ENCODE data around the gene NMRK2.

Gene NMRK2

DNA sequence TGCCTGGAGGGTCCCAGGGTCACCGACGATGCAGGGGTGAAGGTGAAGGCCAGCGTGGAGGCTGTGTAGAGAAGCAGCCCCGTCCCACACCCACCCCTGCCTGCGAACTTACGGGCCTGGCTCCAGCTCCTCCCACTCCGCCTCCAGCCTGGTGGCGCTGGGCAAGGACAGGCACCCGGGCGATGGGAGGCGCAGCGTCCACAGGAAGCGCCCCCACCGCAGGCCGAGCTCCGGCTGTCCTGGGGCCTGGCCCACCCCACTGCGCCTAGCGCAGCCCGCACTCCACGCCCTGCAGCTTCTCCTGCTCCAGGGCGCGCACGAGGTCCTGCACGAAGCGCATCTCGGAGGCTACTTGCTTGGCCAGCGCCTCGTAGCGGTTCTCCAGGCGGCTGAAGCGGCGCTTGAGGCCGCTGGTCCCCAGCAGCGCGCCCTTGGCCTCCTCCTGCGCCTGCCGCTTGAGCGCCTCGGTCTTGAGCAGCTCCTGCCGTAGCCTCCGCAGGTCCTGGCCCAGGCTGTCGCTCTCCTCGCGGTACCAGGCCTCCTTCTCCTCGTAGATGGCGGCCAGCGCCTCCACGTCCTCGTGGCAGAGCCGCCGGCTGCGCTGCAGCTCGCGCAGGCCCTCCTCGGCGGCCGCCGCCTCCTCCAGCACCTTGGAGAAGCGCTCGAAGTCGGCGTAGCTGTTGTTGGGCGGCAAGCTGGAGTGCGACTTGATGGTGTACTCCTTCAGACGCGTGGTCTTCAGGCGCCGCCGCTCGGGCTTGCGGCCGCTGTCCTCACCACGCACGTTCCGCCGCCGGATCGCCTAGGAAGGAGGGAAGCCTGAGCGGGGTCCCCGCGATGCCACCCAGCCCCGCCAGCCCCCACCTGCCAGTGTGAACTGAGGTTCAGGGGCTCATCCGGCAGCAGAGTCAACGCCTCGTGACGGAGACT is 26.2 kb downstream of the NMRK2 start:
- no peak overlapping the region for H2AFZ ChIP-seq (ENCODE audit: low read length)
- no peak overlapping the region for H3K4me3 ChIP-seq (ENCODE audit: low read length, poor library complexity, severe bottlenecking)
- no peaks in the 10 kb centered on the region for H3K9me3 ChIP-seq (ENCODE audit: insufficient read depth, low read depth, low read length)
- H3K4me1 ChIP-seq (ENCODE audit: insufficient read depth, low read length, poor library complexity, severe bottlenecking): no peaks in the 10 kb centered on the region
- TF ChIP-seq EZH2phosphoT487 (IDR thresholded peaks at IDR 0.05; ENCODE audit: borderline replicate concordance): no peak
- TF ChIP-seq, protein P1, sequence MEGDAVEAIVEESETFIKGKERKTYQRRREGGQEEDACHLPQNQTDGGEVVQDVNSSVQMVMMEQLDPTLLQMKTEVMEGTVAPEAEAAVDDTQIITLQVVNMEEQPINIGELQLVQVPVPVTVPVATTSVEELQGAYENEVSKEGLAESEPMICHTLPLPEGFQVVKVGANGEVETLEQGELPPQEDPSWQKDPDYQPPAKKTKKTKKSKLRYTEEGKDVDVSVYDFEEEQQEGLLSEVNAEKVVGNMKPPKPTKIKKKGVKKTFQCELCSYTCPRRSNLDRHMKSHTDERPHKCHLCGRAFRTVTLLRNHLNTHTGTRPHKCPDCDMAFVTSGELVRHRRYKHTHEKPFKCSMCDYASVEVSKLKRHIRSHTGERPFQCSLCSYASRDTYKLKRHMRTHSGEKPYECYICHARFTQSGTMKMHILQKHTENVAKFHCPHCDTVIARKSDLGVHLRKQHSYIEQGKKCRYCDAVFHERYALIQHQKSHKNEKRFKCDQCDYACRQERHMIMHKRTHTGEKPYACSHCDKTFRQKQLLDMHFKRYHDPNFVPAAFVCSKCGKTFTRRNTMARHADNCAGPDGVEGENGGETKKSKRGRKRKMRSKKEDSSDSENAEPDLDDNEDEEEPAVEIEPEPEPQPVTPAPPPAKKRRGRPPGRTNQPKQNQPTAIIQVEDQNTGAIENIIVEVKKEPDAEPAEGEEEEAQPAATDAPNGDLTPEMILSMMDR (conservative IDR thresholded peaks at IDR 0.05; ENCODE audit: low read length): no peak
- no peaks in the 10 kb centered on the region for H4K20me1 ChIP-seq (ENCODE audit: insufficient read depth, low read length, poor library complexity, severe bottlenecking)
- no peak overlapping the region for H3K4me2 ChIP-seq (ENCODE audit: low read depth, low read length, poor library complexity, severe bottlenecking)
- H3K27me3 ChIP-seq (ENCODE audit: insufficient read depth, low read length, poor library complexity, severe bottlenecking): no peaks in the 10 kb centered on the region
- H3K9ac ChIP-seq (ENCODE audit: low read depth, low read length, poor library complexity, severe bottlenecking): no peak overlapping the region
- H3K36me3 ChIP-seq (ENCODE audit: insufficient read depth, low read length): peaks cover 9% of the 10 kb centered on the region; the same call in 1 of the 2 replicates
- peaks cover 2% of the 10 kb centered on the region; the same call in 1 of the 2 replicates for H3K79me2 ChIP-seq (ENCODE audit: insufficient read depth, low read length)
- no peaks in the 10 kb centered on the region for H3F3A ChIP-seq (ENCODE audit: low read depth)
- H3K9me2 ChIP-seq (replicated peaks; ENCODE audit: low read depth, low read length): no peaks in the 10 kb centered on the region

DNA sequence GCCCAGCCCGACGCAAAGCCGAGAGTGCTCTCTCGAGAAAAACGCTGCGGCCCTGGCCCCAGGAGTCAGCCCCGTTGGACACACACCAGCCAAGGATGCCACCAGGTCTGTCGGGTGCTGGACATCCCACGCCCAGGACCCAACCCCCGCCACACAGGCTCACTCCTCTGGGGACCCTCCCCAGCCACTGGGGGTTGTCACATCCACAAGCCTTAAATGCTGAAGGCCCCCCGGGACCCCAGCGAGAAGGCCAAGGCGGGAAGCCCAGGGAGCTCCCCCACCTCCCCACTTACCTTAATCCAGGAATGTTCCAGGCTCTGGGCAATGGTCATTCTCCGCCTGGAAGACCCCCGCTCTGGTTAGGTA is 26.9 kb downstream of the NMRK2 start:
- H2AFZ ChIP-seq (ENCODE audit: low read length): no peak overlapping the region
- H3K9me2 ChIP-seq (replicated peaks; ENCODE audit: low read depth, low read length): no peaks in the 10 kb centered on the region
- H3K4me3 ChIP-seq (ENCODE audit: low read length, poor library complexity, severe bottlenecking): no peak overlapping the region
- no peaks in the 10 kb centered on the region for H3K9me3 ChIP-seq (ENCODE audit: insufficient read depth, low read depth, low read length)
- H3K9ac ChIP-seq (ENCODE audit: low read depth, low read length, poor library complexity, severe bottlenecking): no peak overlapping the region
- TF ChIP-seq, protein P1 (conservative IDR thresholded peaks at IDR 0.05; ENCODE audit: low read length): no peak
- no peak for TF ChIP-seq EZH2phosphoT487 (IDR thresholded peaks at IDR 0.05; ENCODE audit: borderline replicate concordance)
- H4K20me1 ChIP-seq (ENCODE audit: insufficient read depth, low read length, poor library complexity, severe bottlenecking): no peaks in the 10 kb centered on the region
- H3K4me1 ChIP-seq (ENCODE audit: insufficient read depth, low read length, poor library complexity, severe bottlenecking): no peaks in the 10 kb centered on the region
- no peak overlapping the region for H3K4me2 ChIP-seq (ENCODE audit: low read depth, low read length, poor library complexity, severe bottlenecking)
- no peaks in the 10 kb centered on the region for H3F3A ChIP-seq (ENCODE audit: low read depth)
- peaks cover 9% of the 10 kb centered on the region; the same call in 1 of the 2 replicates for H3K36me3 ChIP-seq (ENCODE audit: insufficient read depth, low read length)
- no peaks in the 10 kb centered on the region for H3K79me2 ChIP-seq (ENCODE audit: insufficient read depth, low read length)
- no peaks in the 10 kb centered on the region for H3K27me3 ChIP-seq (ENCODE audit: insufficient read depth, low read length, poor library complexity, severe bottlenecking)

DNA sequence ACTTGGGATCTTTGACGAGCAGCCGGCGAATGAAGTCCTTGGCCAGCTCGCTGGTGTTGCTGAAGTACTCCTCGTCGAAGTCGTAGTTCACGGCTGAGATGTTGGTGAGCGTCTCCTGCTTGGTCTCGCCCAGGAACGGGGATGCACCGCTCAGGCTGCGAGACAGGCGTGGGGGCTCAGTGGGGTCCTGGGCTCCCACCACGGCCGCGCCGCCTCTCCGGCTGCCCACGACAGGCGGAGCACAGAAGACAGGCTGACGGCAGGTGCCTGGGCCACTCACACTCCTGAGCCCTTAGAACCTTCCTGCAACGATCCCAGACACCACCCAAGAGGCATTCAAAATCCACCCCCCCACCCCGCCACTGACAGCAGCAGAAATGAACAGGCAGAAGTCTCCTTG is 28.1 kb downstream of the NMRK2 start:
- H3K79me2 ChIP-seq (ENCODE audit: insufficient read depth, low read length): no peaks in the 10 kb centered on the region
- TF ChIP-seq EZH2phosphoT487 (IDR thresholded peaks at IDR 0.05; ENCODE audit: borderline replicate concordance): no peak
- TF ChIP-seq, protein P1 (conservative IDR thresholded peaks at IDR 0.05; ENCODE audit: low read length): no peak
- no peaks in the 10 kb centered on the region for H3K27me3 ChIP-seq (ENCODE audit: insufficient read depth, low read length, poor library complexity, severe bottlenecking)
- H3F3A ChIP-seq (ENCODE audit: low read depth): no peaks in the 10 kb centered on the region
- H3K4me1 ChIP-seq (ENCODE audit: insufficient read depth, low read length, poor library complexity, severe bottlenecking): no peaks in the 10 kb centered on the region
- H3K4me3 ChIP-seq (ENCODE audit: low read length, poor library complexity, severe bottlenecking): no peak overlapping the region
- no peak overlapping the region for H2AFZ ChIP-seq (ENCODE audit: low read length)
- H3K9me2 ChIP-seq (replicated peaks; ENCODE audit: low read depth, low read length): no peaks in the 10 kb centered on the region
- H3K9me3 ChIP-seq (ENCODE audit: insufficient read depth, low read depth, low read length): no peaks in the 10 kb centered on the region
- H4K20me1 ChIP-seq (ENCODE audit: insufficient read depth, low read length, poor library complexity, severe bottlenecking): no peaks in the 10 kb centered on the region
- peaks cover 9% of the 10 kb centered on the region; the same call in 1 of the 2 replicates for H3K36me3 ChIP-seq (ENCODE audit: insufficient read depth, low read length)
- H3K9ac ChIP-seq (ENCODE audit: low read depth, low read length, poor library complexity, severe bottlenecking): no peak overlapping the region
- no peak overlapping the region for H3K4me2 ChIP-seq (ENCODE audit: low read depth, low read length, poor library complexity, severe bottlenecking)

Measured in Loucy (cell line).